Astrocyte (in vitro differentiated cells and primary cell): Measurements from ENCODE around the gene RIT2. TPM values are rescaled to one million over a fixed set of nuclear protein-coding genes. Genes with fewer than 3 reads are reported as not detected.

Source experiments
- DNase-seq: peaks from one replicate; pipeline ENCODE4 v3.0.0-alpha.2; 2010; ENCODE audit warnings: low read depth
- FAIRE-seq: peaks from 2 replicates; lab custom pipeline; 2011; peaks lifted over from hg19 to GRCh38; lab: Jason Lieb, UNC
- H2AFZ ChIP-seq: 2 replicates; pipeline ENCODE4 v1.6.0; 2012; ENCODE audit warnings: low read depth, low read length, inconsistent platforms
- H3K27ac ChIP-seq: 2 replicates; pipeline ENCODE4 v1.5.1; 2011; ENCODE audit warnings: low read depth, low read length, inconsistent platforms
- H3K27me3 ChIP-seq: 2 replicates; pipeline ENCODE4 v1.6.0; 2011; ENCODE audit warnings: low read length, inconsistent platforms; ENCODE audit not compliant: insufficient read depth
- H3K36me3 ChIP-seq: 2 replicates; pipeline ENCODE4 v1.5.1; 2011; ENCODE audit warnings: low read length, inconsistent platforms; ENCODE audit not compliant: insufficient read depth
- H3K4me1 ChIP-seq: 2 replicates; pipeline ENCODE4 v1.5.1; 2011; ENCODE audit warnings: low read length, inconsistent platforms; ENCODE audit not compliant: insufficient read depth
- H3K4me2 ChIP-seq: 2 replicates; pipeline ENCODE4 v1.6.0; 2012; ENCODE audit warnings: low read length, inconsistent platforms
- H3K4me3 ChIP-seq: 2 replicates; pipeline ENCODE4 v1.5.1; 2011; ENCODE audit warnings: low read depth, mild to moderate bottlenecking, low read length, inconsistent platforms; ENCODE audit not compliant: insufficient read depth
- H3K79me2 ChIP-seq: 2 replicates; pipeline ENCODE4 v1.6.0; 2012; ENCODE audit warnings: mild to moderate bottlenecking, low read length, inconsistent platforms; ENCODE audit not compliant: insufficient read depth
- H3K9ac ChIP-seq: 2 replicates; pipeline ENCODE4 v1.6.0; 2012; ENCODE audit warnings: mild to moderate bottlenecking, low read length, inconsistent platforms
- H3K9me3 ChIP-seq: 2 replicates; pipeline ENCODE4 v1.5.1; 2012; ENCODE audit warnings: low read depth, mild to moderate bottlenecking, low read length, inconsistent platforms; ENCODE audit not compliant: insufficient read depth
- H4K20me1 ChIP-seq: 2 replicates; pipeline ENCODE4 v1.6.0; 2012; ENCODE audit warnings: low read length, inconsistent platforms; ENCODE audit not compliant: insufficient read depth
- H3K27ac Mint-ChIP-seq: one replicate; pipeline ENCODE4 v1.8.0; 2021; ENCODE audit warnings: mild to moderate bottlenecking, mixed read lengths; ENCODE audit not compliant: unreplicated experiment
- H3K27me3 Mint-ChIP-seq: one replicate; pipeline ENCODE4 v1.8.0; 2021; ENCODE audit warnings: low read depth, mixed read lengths; ENCODE audit not compliant: unreplicated experiment
- H3K36me3 Mint-ChIP-seq: one replicate; pipeline ENCODE4 v1.8.0; 2021; ENCODE audit warnings: low read depth, mixed read lengths; ENCODE audit not compliant: unreplicated experiment
- H3K4me1 Mint-ChIP-seq: one replicate; pipeline ENCODE4 v1.8.0; 2021; ENCODE audit warnings: low read depth, mixed read lengths; ENCODE audit not compliant: unreplicated experiment
- H3K4me3 Mint-ChIP-seq: one replicate; pipeline ENCODE4 v1.8.0; 2021; ENCODE audit warnings: mild to moderate bottlenecking, moderate library complexity, mixed read lengths; ENCODE audit not compliant: unreplicated experiment
- H3K9me3 Mint-ChIP-seq: one replicate; pipeline ENCODE4 v1.8.0; 2021; ENCODE audit warnings: mild to moderate bottlenecking, mixed read lengths; ENCODE audit not compliant: unreplicated experiment
- CTCF ChIP-seq: IDR thresholded peaks from 2 replicates; pipeline ENCODE4 v1.5.1; 2011; ENCODE audit warnings: low read depth, mild to moderate bottlenecking, inconsistent platforms, low read length, moderate library complexity; ENCODE audit not compliant: insufficient read depth
- EZH2 ChIP-seq: IDR thresholded peaks from 2 replicates; pipeline ENCODE4 v1.6.1; 2012; ENCODE audit warnings: mild to moderate bottlenecking, low read length, inconsistent platforms; ENCODE audit not compliant: insufficient read depth
- total RNA-seq: library from RNA; stranded (reverse); gene quantifications from 2 replicates; pipeline ENCODE4 v1.2.1, GENCODE V29; 2021

Gene RIT2
- total RNA-seq, 1 donor from 2014 or later: not detected

GRCh38 chr18:42977982-42978637, 137.4 kb downstream of the RIT2 start:
- Mint-ChIP-seq H3K27me3 (no peaks in the 10 kb centered on the region), H3K36me3 (peaks cover 1% of the 10 kb centered on the region), H3K9me3 (no peaks in the 10 kb centered on the region), H3K27ac (no peak overlapping the region), H3K4me3 (no peak overlapping the region), H3K4me1 (peaks cover 9% of the 10 kb centered on the region)
- no peaks in the 10 kb centered on the region for H4K20me1 ChIP-seq
- H3K4me2 ChIP-seq: no peak overlapping the region
- H3K4me1 ChIP-seq: no peaks in the 10 kb centered on the region
- no peak for FAIRE-seq
- no peak overlapping the region for H3K9ac ChIP-seq
- H3K9me3 ChIP-seq: no peaks in the 10 kb centered on the region
- H3K79me2 ChIP-seq: no peaks in the 10 kb centered on the region
- H2AFZ ChIP-seq: no peak overlapping the region
- H3K4me3 ChIP-seq: no peak overlapping the region
- TF ChIP-seq CTCF (no peak), EZH2 (no peak)
- H3K36me3 ChIP-seq: no peaks in the 10 kb centered on the region
- H3K27ac ChIP-seq: no peak overlapping the region
- no peaks in the 10 kb centered on the region for H3K27me3 ChIP-seq
- no peak for DNase-seq

- FAIRE-seq: no peak
- Histone ChIP-seq H3K27me3 (no peaks in the 10 kb centered on the region), H3K4me3 (no peak overlapping the region)
These were observed 138.5 kb downstream of the RIT2 start for GRCh38 chr18:42976869-42977590.

More at GRCh38 chr18:42976869-42977590, 138.5 kb downstream of the RIT2 start:
- H3K4me1 ChIP-seq: no peaks in the 10 kb centered on the region
- H2AFZ ChIP-seq: no peak overlapping the region
- no peaks in the 10 kb centered on the region for H3K79me2 ChIP-seq
- Mint-ChIP-seq H3K27me3 (no peaks in the 10 kb centered on the region), H3K27ac (no peak overlapping the region), H3K9me3 (no peaks in the 10 kb centered on the region), H3K4me1 (peaks cover 9% of the 10 kb centered on the region), H3K36me3 (peaks cover 1% of the 10 kb centered on the region), H3K4me3 (no peak overlapping the region)
- H3K27ac ChIP-seq: no peak overlapping the region
- no peaks in the 10 kb centered on the region for H3K36me3 ChIP-seq
- H3K9me3 ChIP-seq: no peaks in the 10 kb centered on the region
- no peak for TF ChIP-seq CTCF
- no peak for TF ChIP-seq EZH2
- H3K9ac ChIP-seq: no peak overlapping the region
- no peak for DNase-seq
- H3K4me2 ChIP-seq: no peak overlapping the region
- no peaks in the 10 kb centered on the region for H4K20me1 ChIP-seq
